Aorta (tissue), 5 donors: Measurements from ENCODE around the gene SRGAP1. TPM values are rescaled to one million over a fixed set of nuclear protein-coding genes. Genes with fewer than 3 reads are reported as not detected.
"Not testable (repeated sequence)": the region's sequence is repeated elsewhere in the genome, so short reads cannot be mapped to it uniquely, and the experiment has no call there.

Experiments used
- ATAC-seq: fragments of 200-7000 bp; cut with Tn5 transposase; one replicate; pipeline ENCODE4 v1.9.1; 2022; ENCODE audit warnings: moderate library complexity; ENCODE audit not compliant: low FRiP score
- DNase-seq, 2 donors: peaks; one replicate each; pipeline ENCODE4 v3.0.0-alpha.2; 2020
- H3K27ac ChIP-seq, 2 donors: one replicate each; pipeline ENCODE4 v1.5.1; 2013; ENCODE audit warnings: low read length in 2 of 2, mild to moderate bottlenecking in 2 of 2, moderate library complexity in 2 of 2, control low read depth in 1 of 2, inconsistent platforms in 1 of 2, low read depth in 1 of 2
- H3K27me3 ChIP-seq, 2 donors: one replicate each; pipeline ENCODE4 v1.6.1; 2013; ENCODE audit warnings: control low read depth in 1 of 2, low read length in 1 of 2, mild to moderate bottlenecking in 1 of 2, moderate library complexity in 1 of 2; ENCODE audit not compliant: insufficient read depth in 2 of 2, control insufficient read depth in 1 of 2
- H3K36me3 ChIP-seq, 2 donors: one replicate each; pipeline ENCODE4 v1.6.1; 2013; ENCODE audit warnings: control low read depth in 1 of 2, low read length in 1 of 2, mild to moderate bottlenecking in 1 of 2; ENCODE audit not compliant: insufficient read depth in 2 of 2, control insufficient read depth in 1 of 2
- H3K4me1 ChIP-seq, 2 donors: one replicate each; pipeline ENCODE4 v1.6.1; 2013; ENCODE audit warnings: low read length in 2 of 2, control low read depth in 1 of 2, mild to moderate bottlenecking in 1 of 2, moderate library complexity in 1 of 2; ENCODE audit not compliant: insufficient read depth in 2 of 2, control insufficient read depth in 1 of 2
- H3K4me3 ChIP-seq, 2 donors: one replicate each; pipeline ENCODE4 v1.5.1; 2013; ENCODE audit warnings: low read length in 2 of 2, control low read depth in 1 of 2, mild to moderate bottlenecking in 1 of 2
- H3K9me3 ChIP-seq: one replicate; pipeline ENCODE4 v1.6.1; 2013; ENCODE audit warnings: mild to moderate bottlenecking, low read length; ENCODE audit not compliant: control insufficient read depth
- WGBS, 2 donors: extraction: QIAGEN DNeasy Blood & Tissue Kit; methylation state at CpG; one replicate each; pipeline ENCODE4 v1.1.7; 2013; 5-methylcytosine and 5-hydroxymethylcytosine counted together
- intact Hi-C, 2 donors: fragments of 100-400 bp; cut with DNase I; formaldehyde crosslinking; loops; one replicate each; pipeline versions ENCODE4 v1.14.2 to v1.15.0; 2022
- polyA plus RNA-seq, 2 donors: library from polyadenylated mRNA; stranded (reverse); fragments of 200-250 nt; gene quantifications; one replicate each; pipeline ENCODE4 v1.2.3, GENCODE V29; 2013
- total RNA-seq, 2 donors: library from RNA; stranded (reverse); fragmentation: NEBNext Ultra II Directional; extraction: Animal tissue kit (Norgen Biotek cat#: 25700); gene quantifications; one replicate each; pipeline ENCODE4 v1.2.1, GENCODE V29; 2021
- donor health status: healthy with polysubstance abuse.
- donor health status: Bipolar disorder and iron deficiency.
- donor health status: DM: no; HTN: no; CAD: no.
- donor health status: DM: no; HTN: no; CAD: no.
- donor health status: DM: yes; HTN: yes; CAD: no.

Gene SRGAP1
- total and polyA plus RNA-seq, 4 donors = 0.88 to 15.5 (median 6.0) TPM

GRCh38 chr12:63823040-63823439 is 21.5 kb upstream of the SRGAP1 start:
- Histone ChIP-seq H3K4me3 (no peak overlapping the region), H3K4me1 (no peaks in the 10 kb centered on the region), H3K36me3 (no peaks in the 10 kb centered on the region), H3K27ac (no peak overlapping the region), H3K27me3 (no peaks in the 10 kb centered on the region), H3K9me3 (no peaks in the 10 kb centered on the region)
- WGBS, 2 donors = 93 to 98% methylated on average over 6 of the region's 6 CpGs
- ATAC-seq = no peak
- no peak for DNase-seq
- intact Hi-C loops = no loop called here

GRCh38 chr12:63826006-63826585 is 18.4 kb upstream of the SRGAP1 start:
- intact Hi-C loops = no loop called here
- H3K4me1 ChIP-seq = no peaks in the 10 kb centered on the region
- H3K4me3 ChIP-seq = no peak overlapping the region
- peak; percentile 69 for ATAC-seq
- no peak overlapping the region for H3K27ac ChIP-seq
- no peaks in the 10 kb centered on the region for H3K9me3 ChIP-seq
- no peak for DNase-seq
- H3K27me3 ChIP-seq = no peaks in the 10 kb centered on the region
- no peaks in the 10 kb centered on the region for H3K36me3 ChIP-seq
- 22 to 23% methylated on average over 4 of the region's 4 CpGs for WGBS, 2 donors

- Histone ChIP-seq H3K4me1 (no peaks in the 10 kb centered on the region), H3K36me3 (no peaks in the 10 kb centered on the region), H3K27ac (no peak overlapping the region), H3K4me3 (no peak overlapping the region), H3K27me3 (no peaks in the 10 kb centered on the region), H3K9me3 (no peaks in the 10 kb centered on the region)
- DNase-seq = no peak
- no peak for ATAC-seq
- intact Hi-C loops = no loop called here
- 91 to 93% methylated on average over 2 of the region's 2 CpGs for WGBS, 2 donors
Measured at GRCh38 chr12:63828867-63829266, 15.6 kb upstream of the SRGAP1 start.

GRCh38 chr12:63836046-63836445 is 8.5 kb upstream of the SRGAP1 start:
- Histone ChIP-seq H3K4me3 (no peak overlapping the region), H3K27me3 (no peaks in the 10 kb centered on the region), H3K9me3 (no peaks in the 10 kb centered on the region), H3K4me1 (no peaks in the 10 kb centered on the region), H3K27ac (no peak overlapping the region), H3K36me3 (no peaks in the 10 kb centered on the region)
- 56 to 60% methylated on average over 2 of the region's 2 CpGs for WGBS, 2 donors
- intact Hi-C loops = loop anchor here (10.0 kb wide), 1 partner anchor 569 kb away; the partner anchor contains the start of gene XPOT (in 2 of the 2)
- DNase-seq (no peak), ATAC-seq (no peak)

- no peaks in the 10 kb centered on the region for H3K27me3 ChIP-seq
- H3K36me3 ChIP-seq = no peaks in the 10 kb centered on the region
- H3K9me3 ChIP-seq = no peaks in the 10 kb centered on the region
- H3K4me1 ChIP-seq = no peaks in the 10 kb centered on the region
- WGBS, 2 donors = 76 to 79% methylated on average over 3 of the region's 3 CpGs
- ATAC-seq (no peak), DNase-seq (no peak)
- intact Hi-C loops = loop anchor here (10.0 kb wide), 1 partner anchor 568 kb away; the partner anchor contains the start of gene XPOT (in 2 of the 2)
- H3K27ac ChIP-seq = no peak overlapping the region
- no peak overlapping the region for H3K4me3 ChIP-seq
Measured at GRCh38 chr12:63836936-63837335, 7.6 kb upstream of the SRGAP1 start.

- no peak overlapping the region for H3K4me3 ChIP-seq
- no peak for DNase-seq
- no peaks in the 10 kb centered on the region for H3K27me3 ChIP-seq
- 88 to 90% methylated on average over 9 of the region's 9 CpGs for WGBS, 2 donors
- H3K9me3 ChIP-seq = no peaks in the 10 kb centered on the region
- no peak overlapping the region for H3K27ac ChIP-seq
- intact Hi-C loops = loop anchor here (2.0 to 10.0 kb wide), 2 partner anchors 418 to 566 kb away; partner anchors contain the start of gene XPOT (in 2 of the 2)
- no peaks in the 10 kb centered on the region for H3K36me3 ChIP-seq
- no peak for ATAC-seq
- no peaks in the 10 kb centered on the region for H3K4me1 ChIP-seq
Measured at GRCh38 chr12:63838411-63838810, 6.1 kb upstream of the SRGAP1 start.

- Histone ChIP-seq H3K4me3 (no peak overlapping the region), H3K4me1 (no peaks in the 10 kb centered on the region), H3K27me3 (no peaks in the 10 kb centered on the region), H3K9me3 (no peaks in the 10 kb centered on the region), H3K36me3 (no peaks in the 10 kb centered on the region), H3K27ac (no peak overlapping the region)
- DNase-seq (no peak), ATAC-seq (no peak)
- 38 to 42% methylated on average over 3 of the region's 3 CpGs for WGBS, 2 donors
- intact Hi-C loops = loop anchor here in 1 of 2 donors (2.0 to 10.0 kb wide), 4 partner anchors 244 to 416 kb away; partner anchors contain the start of gene KICS2
Measured at GRCh38 chr12:63841011-63841410, 3.5 kb upstream of the SRGAP1 start.

GRCh38 chr12:63841571-63841970 is 2.9 kb upstream of the SRGAP1 start:
- Histone ChIP-seq H3K27me3 (no peaks in the 10 kb centered on the region), H3K36me3 (no peaks in the 10 kb centered on the region), H3K9me3 (no peaks in the 10 kb centered on the region), H3K4me1 (no peaks in the 10 kb centered on the region), H3K27ac (no peak overlapping the region), H3K4me3 (no peak overlapping the region)
- DNase-seq = no peak
- WGBS, 2 donors = 39 to 40% methylated on average over 4 of the region's 4 CpGs
- intact Hi-C loops = loop anchor here in 1 of 2 donors (2.0 to 10.0 kb wide), 4 partner anchors 243 to 415 kb away; partner anchors contain the start of gene KICS2
- no peak for ATAC-seq

GRCh38 chr12:63842750-63843149 is 1.8 kb upstream of the SRGAP1 start:
- not testable (repeated sequence) for H3K4me1 ChIP-seq, H3K4me3 ChIP-seq, H3K27ac ChIP-seq, ATAC-seq, H3K36me3 ChIP-seq, DNase-seq, H3K27me3 ChIP-seq, H3K9me3 ChIP-seq
- 93 to 95% methylated on average over 17 of the region's 17 CpGs for WGBS, 2 donors
- intact Hi-C loops = loop anchor here (1.0 to 10.0 kb wide), 4 partner anchors 242 to 382 kb away; partner anchors contain the start of gene KICS2 (in 1 of the 2)
